ENCODE results near the gene PUM1. TPM values are rescaled to one million over a fixed set of nuclear protein-coding genes. Genes with fewer than 3 reads are reported as not detected.
"Not testable (repeated sequence)": the region's sequence is repeated elsewhere in the genome, so short reads cannot be mapped to it uniquely, and the experiment has no call there.

PUM1 gene
- polyA plus RNA-seq, 6 donors from 2014 or later = 93.0 to 121 (median 109) TPM

DNA sequence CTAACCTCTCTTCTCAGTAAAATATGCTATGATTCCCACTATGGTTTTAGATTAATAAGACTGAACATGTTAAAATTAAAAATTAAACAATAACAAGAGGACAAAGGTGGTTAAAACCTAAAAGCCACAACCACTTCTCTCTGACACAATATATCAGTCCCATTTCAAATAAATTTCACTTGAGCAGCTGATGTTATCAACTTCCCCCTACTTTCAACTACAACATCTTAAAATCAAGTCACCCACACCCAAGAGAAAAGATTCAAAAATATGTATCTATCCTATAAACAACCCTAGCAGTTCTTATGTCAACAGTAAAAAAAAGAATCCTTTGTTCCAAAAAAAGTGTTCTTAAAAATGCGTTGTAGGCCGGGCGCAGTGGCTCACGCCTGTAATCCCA is 7.5 kb downstream of the PUM1 start:
- no peak for ATAC-seq (ENCODE audit: low read depth in 2 of 2)
- peak overlapping the region in 1 of 8 donors; percentile 1 for H3K4me3 Mint-ChIP-seq
- H3K27me3 Mint-ChIP-seq = no peaks in the 10 kb centered on the region
- peaks cover 32 to 67% (median 58%) of the 10 kb centered on the region in 3 donors for H3K4me1 Mint-ChIP-seq
- H3K9me3 Mint-ChIP-seq = no peaks in the 10 kb centered on the region
- H3K36me3 Mint-ChIP-seq = peaks cover 11 to 14% of the 10 kb centered on the region in 2 donors
- no peak for DNase-seq
- peak overlapping the region in 5 of 6 donors; percentile 4 to 74 (median 27) for H3K27ac Mint-ChIP-seq

- H3K4me1 Mint-ChIP-seq = peaks cover 22 to 61% (median 43%) of the 10 kb centered on the region in 3 donors
- H3K36me3 Mint-ChIP-seq = peaks cover 11 to 14% of the 10 kb centered on the region in 2 donors
- ATAC-seq (ENCODE audit: low read depth in 2 of 2) = no peak
- H3K27me3 Mint-ChIP-seq = no peaks in the 10 kb centered on the region
- H3K4me3 Mint-ChIP-seq = no peak overlapping the region
- DNase-seq = no peak
- peak overlapping the region in 3 of 6 donors; percentile 37 to 81 (median 66) for H3K27ac Mint-ChIP-seq
- H3K9me3 Mint-ChIP-seq = no peaks in the 10 kb centered on the region
These were observed 9.6 kb downstream of the PUM1 start for GRCh38 chr1:31055953-31056352.

GRCh38 chr1:31055501-31055900 is 10.0 kb downstream of the PUM1 start:
- H3K36me3 Mint-ChIP-seq = peaks cover 11 to 14% of the 10 kb centered on the region in 2 donors
- no peak overlapping the region for H3K4me3 Mint-ChIP-seq
- DNase-seq (no peak), ATAC-seq (ENCODE audit: low read depth in 2 of 2) (no peak)
- H3K27me3 Mint-ChIP-seq = no peaks in the 10 kb centered on the region
- H3K4me1 Mint-ChIP-seq = peaks cover 22 to 63% (median 39%) of the 10 kb centered on the region in 3 donors
- H3K9me3 Mint-ChIP-seq = no peaks in the 10 kb centered on the region
- H3K27ac Mint-ChIP-seq = peak overlapping the region in 2 of 6 donors; percentile 66 to 86

- H3K27me3 Mint-ChIP-seq = no peaks in the 10 kb centered on the region
- no peak for DNase-seq
- ATAC-seq (ENCODE audit: low read depth in 2 of 2) = no peak
- H3K36me3 Mint-ChIP-seq = peaks cover 11 to 14% of the 10 kb centered on the region in 2 donors
- peaks cover 22 to 68% (median 35%) of the 10 kb centered on the region in 3 donors for H3K4me1 Mint-ChIP-seq
- H3K4me3 Mint-ChIP-seq = peak overlapping the region in 2 of 8 donors; percentile 2 to 71
- H3K9me3 Mint-ChIP-seq = no peaks in the 10 kb centered on the region
- H3K27ac Mint-ChIP-seq = peak overlapping the region in 3 of 6 donors; percentile 30 to 86 (median 57)
These were observed 10.5 kb downstream of the PUM1 start for GRCh38 chr1:31054958-31055481.

DNA sequence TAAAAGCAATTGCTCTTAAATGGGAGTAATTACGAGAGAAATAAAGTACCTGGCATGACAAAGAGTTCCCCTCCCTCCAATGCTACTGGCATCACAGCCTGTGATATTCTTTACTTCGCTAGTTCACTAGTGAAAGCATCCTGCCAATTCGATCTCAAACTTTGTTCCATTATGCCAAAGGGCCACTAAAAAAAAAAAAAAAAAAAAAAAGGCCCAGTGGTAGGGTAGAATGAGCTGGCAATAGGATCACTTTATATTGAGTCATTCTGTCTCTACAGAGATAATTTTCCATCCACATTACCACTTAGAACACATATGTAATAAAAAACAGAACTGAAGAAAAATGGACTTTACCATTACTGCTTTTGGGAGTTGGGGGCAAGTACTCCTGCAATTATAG is 11.2 kb downstream of the PUM1 start:
- Mint-ChIP-seq H3K36me3 (peaks cover 11 to 14% of the 10 kb centered on the region in 2 donors), H3K9me3 (no peaks in the 10 kb centered on the region), H3K4me3 (no peak overlapping the region), H3K4me1 (peaks cover 22 to 74% (median 32%) of the 10 kb centered on the region in 3 donors), H3K27ac (peak overlapping the region in 1 of 6 donors; percentile 22), H3K27me3 (no peaks in the 10 kb centered on the region)
- no peak for DNase-seq
- ATAC-seq (ENCODE audit: low read depth in 2 of 2) = no peak

- Mint-ChIP-seq H3K27ac (peak overlapping the region in 1 of 6 donors; percentile 34), H3K4me3 (peak overlapping the region in 1 of 8 donors; percentile 50), H3K4me1 (peaks cover 18 to 66% (median 23%) of the 10 kb centered on the region in 3 donors)
- H3K9me3 Mint-ChIP-seq; ATAC-seq (ENCODE audit: low read depth in 2 of 2); DNase-seq; H3K36me3 Mint-ChIP-seq; H3K27me3 Mint-ChIP-seq: not testable (repeated sequence)
These were observed 12.9 kb downstream of the PUM1 start for GRCh38 chr1:31052613-31053012.

DNA sequence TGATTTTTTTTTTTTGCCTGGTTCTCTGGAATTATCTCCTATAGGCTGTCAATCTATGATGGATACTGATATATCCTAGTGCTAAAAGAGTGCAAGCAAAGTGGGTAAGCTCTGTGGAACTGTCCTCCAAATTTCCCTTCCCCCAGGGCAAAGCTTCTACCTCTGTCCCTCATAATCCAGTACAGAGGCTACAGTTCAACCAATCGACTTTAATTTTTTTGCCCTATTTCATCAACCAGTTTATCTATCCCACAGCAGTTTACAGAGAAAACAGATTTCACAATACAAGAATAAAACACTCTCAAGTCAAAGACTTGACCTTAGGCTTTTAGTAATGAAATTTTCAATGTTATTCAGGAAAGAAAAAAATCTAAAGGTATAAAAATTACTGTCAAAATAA is 13.9 kb downstream of the PUM1 start:
- peak overlapping the region in 3 of 6 donors; percentile 69 to 92 (median 89) for H3K27ac Mint-ChIP-seq
- ATAC-seq (ENCODE audit: low read depth in 2 of 2) (no peak), DNase-seq (no peak)
- H3K4me3 Mint-ChIP-seq = no peak overlapping the region
- H3K9me3 Mint-ChIP-seq = no peaks in the 10 kb centered on the region
- no peaks in the 10 kb centered on the region for H3K27me3 Mint-ChIP-seq
- peaks cover 6% of the 10 kb centered on the region in 2 donors for H3K36me3 Mint-ChIP-seq
- H3K4me1 Mint-ChIP-seq = peaks cover 26 to 68% (median 33%) of the 10 kb centered on the region in 3 donors

DNA sequence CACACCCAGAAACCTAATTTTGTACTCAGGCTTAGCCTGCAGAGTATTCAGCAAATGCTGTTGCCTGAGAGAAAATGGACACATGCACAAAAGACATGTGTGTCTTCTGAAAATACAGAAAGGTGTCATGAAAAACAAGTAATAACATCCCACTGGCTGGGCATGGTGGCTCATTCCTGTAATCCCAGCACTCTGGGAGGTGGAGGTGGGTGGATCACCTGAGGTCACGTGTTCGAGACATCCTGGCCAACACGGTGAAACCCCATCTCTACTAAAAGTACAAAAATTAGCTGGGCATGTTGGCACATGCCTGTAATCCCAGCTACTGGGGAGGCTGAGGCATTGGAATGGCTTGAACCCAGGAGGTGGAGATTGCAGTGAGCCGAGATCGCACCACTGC is 18.0 kb downstream of the PUM1 start:
- Mint-ChIP-seq H3K4me1 (peaks cover 24 to 63% (median 31%) of the 10 kb centered on the region in 3 donors), H3K4me3 (peak overlapping the region in 1 of 8 donors; percentile 55), H3K27ac (peak overlapping the region in 1 of 6 donors; percentile 8)
- H3K9me3 Mint-ChIP-seq; ATAC-seq (ENCODE audit: low read depth in 2 of 2); H3K27me3 Mint-ChIP-seq; DNase-seq; H3K36me3 Mint-ChIP-seq: not testable (repeated sequence)

GRCh38 chr1:31043631-31044030 is 21.9 kb downstream of the PUM1 start:
- no peak for DNase-seq
- H3K27ac Mint-ChIP-seq = peak overlapping the region in 5 of 6 donors; percentile 13 to 75 (median 42)
- ATAC-seq (ENCODE audit: low read depth in 2 of 2) = no peak
- no peaks in the 10 kb centered on the region for H3K27me3 Mint-ChIP-seq
- no peaks in the 10 kb centered on the region for H3K9me3 Mint-ChIP-seq
- peaks cover 8 to 10% of the 10 kb centered on the region in 2 donors for H3K36me3 Mint-ChIP-seq
- peak overlapping the region in 1 of 8 donors; percentile 13 for H3K4me3 Mint-ChIP-seq
- peaks cover 39 to 67% (median 47%) of the 10 kb centered on the region in 3 donors for H3K4me1 Mint-ChIP-seq

DNA sequence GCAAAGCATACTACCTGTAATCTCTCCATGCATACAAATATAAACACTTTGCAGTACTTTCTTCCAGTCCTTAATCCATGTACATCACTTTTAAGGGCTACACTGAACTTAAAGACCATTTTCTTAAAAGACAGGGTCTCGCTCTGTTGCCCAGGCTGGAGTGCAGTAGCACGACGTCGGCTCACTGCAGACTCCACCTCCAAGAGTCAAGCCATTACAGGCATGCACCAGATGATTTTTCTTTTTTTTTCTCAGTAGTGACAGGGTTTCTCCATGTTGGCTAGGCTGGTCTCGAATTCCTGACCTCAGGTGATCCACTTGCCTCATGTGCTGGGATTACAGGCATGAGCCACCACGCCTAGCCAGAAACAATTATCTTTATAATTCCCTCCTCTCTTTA is 22.9 kb downstream of the PUM1 start:
- Mint-ChIP-seq H3K27ac (peak overlapping the region in 4 of 6 donors; percentile 39 to 69 (median 54)), H3K4me3 (peak overlapping the region in 7 of 8 donors; percentile 25 to 80 (median 55)), H3K4me1 (peaks cover 41 to 71% (median 57%) of the 10 kb centered on the region in 3 donors), H3K9me3 (no peaks in the 10 kb centered on the region), H3K36me3 (peaks cover 8 to 16% of the 10 kb centered on the region in 2 donors), H3K27me3 (no peaks in the 10 kb centered on the region)
- DNase-seq (no peak), ATAC-seq (ENCODE audit: low read depth in 2 of 2) (peak in 1 of 2 donors; percentile 35)

DNA sequence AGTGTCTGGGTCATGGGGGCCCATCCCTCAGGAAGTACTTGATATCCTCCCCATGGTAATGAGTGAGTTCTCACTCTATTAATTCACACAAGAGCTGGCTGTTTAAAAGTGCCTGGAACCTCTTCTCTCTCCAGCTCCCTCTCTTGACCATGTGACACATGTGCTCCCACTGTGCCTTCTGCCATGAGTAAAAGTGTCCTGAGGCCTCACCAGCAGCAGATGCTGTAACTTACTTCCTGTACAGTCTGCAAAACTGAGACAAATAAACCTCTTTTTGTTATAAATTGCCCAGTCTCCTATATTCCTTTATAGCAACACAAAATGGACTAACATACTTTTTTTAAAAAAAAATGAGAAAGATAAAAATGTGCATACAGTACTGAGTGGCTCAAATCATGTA is 24.0 kb downstream of the PUM1 start:
- Mint-ChIP-seq H3K27ac (peak overlapping the region in 2 of 6 donors; percentile 20 to 54), H3K27me3 (no peaks in the 10 kb centered on the region), H3K36me3 (peaks cover 8 to 16% of the 10 kb centered on the region in 2 donors), H3K9me3 (no peaks in the 10 kb centered on the region), H3K4me1 (peaks cover 40 to 65% (median 57%) of the 10 kb centered on the region in 3 donors), H3K4me3 (peak overlapping the region in 1 of 8 donors; percentile 10)
- no peak for ATAC-seq (ENCODE audit: low read depth in 2 of 2)
- DNase-seq = no peak

DNA sequence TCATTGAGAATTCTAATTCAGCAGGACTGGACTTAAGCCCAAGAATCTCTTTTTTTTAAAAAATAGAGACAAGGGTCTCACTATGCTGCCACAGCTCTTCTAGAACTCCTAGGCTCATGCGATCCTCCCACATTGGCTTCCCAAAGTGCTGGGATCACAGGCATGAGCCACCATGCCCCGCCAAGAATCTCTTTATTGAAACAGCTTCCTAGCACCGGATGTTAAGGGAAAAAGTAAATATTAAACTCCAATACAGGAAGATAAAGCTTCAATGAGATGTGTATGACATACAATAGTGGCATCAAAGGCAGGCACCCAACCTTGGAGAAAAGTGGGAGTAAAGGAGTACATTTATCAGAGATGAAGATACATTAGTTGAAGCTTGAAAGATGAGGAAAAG is 25.5 kb downstream of the PUM1 start:
- ATAC-seq (ENCODE audit: low read depth in 2 of 2) (no peak), DNase-seq (no peak)
- no peak overlapping the region for H3K27ac Mint-ChIP-seq
- H3K4me1 Mint-ChIP-seq = peaks cover 45 to 67% (median 62%) of the 10 kb centered on the region in 3 donors
- no peak overlapping the region for H3K4me3 Mint-ChIP-seq
- H3K36me3 Mint-ChIP-seq = peaks cover 8 to 16% of the 10 kb centered on the region in 2 donors
- no peaks in the 10 kb centered on the region for H3K9me3 Mint-ChIP-seq
- no peaks in the 10 kb centered on the region for H3K27me3 Mint-ChIP-seq

DNA sequence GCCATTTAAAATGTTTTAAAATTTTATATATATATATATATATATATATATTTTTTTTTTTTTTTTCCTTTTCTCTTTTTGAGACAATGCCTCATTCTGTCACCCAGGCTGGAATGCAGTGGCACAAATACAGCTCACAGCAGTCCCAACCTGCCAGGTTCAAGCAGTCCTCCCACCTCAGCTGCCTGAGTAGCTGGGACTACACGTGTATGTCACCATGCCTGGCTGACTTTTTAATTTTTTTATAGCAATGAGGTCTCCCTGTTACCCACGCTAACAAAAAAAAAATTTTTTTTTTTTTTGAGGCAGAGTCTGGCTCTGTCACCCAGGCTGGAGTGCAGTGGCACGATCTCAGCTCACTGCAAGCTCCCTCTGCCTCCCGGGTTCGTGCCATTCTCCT is 26.6 kb downstream of the PUM1 start:
- not testable (repeated sequence) for H3K9me3 Mint-ChIP-seq, DNase-seq, H3K27me3 Mint-ChIP-seq, H3K4me3 Mint-ChIP-seq
- peaks cover 51 to 76% (median 70%) of the 10 kb centered on the region in 3 donors for H3K4me1 Mint-ChIP-seq
- H3K36me3 Mint-ChIP-seq = peaks cover 7 to 16% of the 10 kb centered on the region in 2 donors
- peak in 1 of 2 donors; percentile 40 for ATAC-seq (ENCODE audit: low read depth in 2 of 2)
- H3K27ac Mint-ChIP-seq = peak overlapping the region in 4 of 6 donors; percentile 33 to 90 (median 72)

- peaks cover 46 to 76% (median 70%) of the 10 kb centered on the region in 3 donors for H3K4me1 Mint-ChIP-seq
- ATAC-seq (ENCODE audit: low read depth in 2 of 2) = no peak
- peak overlapping the region in 1 of 6 donors; percentile 70 for H3K27ac Mint-ChIP-seq
- H3K9me3 Mint-ChIP-seq = no peaks in the 10 kb centered on the region
- H3K4me3 Mint-ChIP-seq = no peak overlapping the region
- no peak for DNase-seq
- no peaks in the 10 kb centered on the region for H3K27me3 Mint-ChIP-seq
- peaks cover 1 to 11% of the 10 kb centered on the region in 2 donors for H3K36me3 Mint-ChIP-seq
These were observed 27.2 kb downstream of the PUM1 start for GRCh38 chr1:31038360-31038759.

All from naive B cell (primary cell).